ENCODE results near the gene KRTAP5-3.

- no peak for TF ChIP-seq SMC3 (conservative IDR thresholded peaks at IDR 0.05; ENCODE audit: insufficient read depth, low read depth, low read length)
- TF ChIP-seq REST (IDR thresholded peaks at IDR 0.05; ENCODE audit: borderline replicate concordance) = no peak
- TF ChIP-seq REST (CRISPR knock-in tag; IDR thresholded peaks at IDR 0.05; ENCODE audit: low read depth) = no peak
- no peak for TF ChIP-seq NFATC3 (IDR thresholded peaks at IDR 0.05)
- no peak for TF ChIP-seq TCF7 (IDR thresholded peaks at IDR 0.05; ENCODE audit: borderline replicate concordance)
- no peak for TF ChIP-seq CTCF (IDR thresholded peaks at IDR 0.05 in 2 of 3, conservative IDR thresholded peaks at IDR 0.05 in 1 of 3; ENCODE audit: insufficient read depth in 2 of 3, low read depth in 1 of 3, low read length in 3 of 3)
- TF ChIP-seq SPI1 (IDR thresholded peaks at IDR 0.05; ENCODE audit: borderline replicate concordance, low read depth, low read length) = no peak
- TF ChIP-seq IRF2 (CRISPR knock-in tag; IDR thresholded peaks at IDR 0.05) = no peak
- TF ChIP-seq YY1 (IDR thresholded peaks at IDR 0.05; ENCODE audit: borderline replicate concordance in 1 of 3, control insufficient read depth in 1 of 3, extremely low read depth in 1 of 3, insufficient read depth in 3 of 3, insufficient read length in 1 of 3, insufficient replicate concordance in 2 of 3, low read depth in 1 of 3, low read length in 2 of 3) = no peak
- TF ChIP-seq ZFP36 (IDR thresholded peaks at IDR 0.05; ENCODE audit: low read depth, low read length, partially characterized antibody) = no peak
- no peak for TF ChIP-seq CEBPB (tag; IDR thresholded peaks at IDR 0.05)
- TF ChIP-seq RFX7 (CRISPR knock-in tag; IDR thresholded peaks at IDR 0.05) = no peak
- no peak for TF ChIP-seq NR2C1 (IDR thresholded peaks at IDR 0.05)
- no peak for TF ChIP-seq NR2C1 (tag; IDR thresholded peaks at IDR 0.05)
- TF ChIP-seq ZZZ3 (IDR thresholded peaks at IDR 0.05) = no peak
Measured at GRCh38 chr11:1656061-1656441, 47.8 kb upstream of the KRTAP5-3 start.

Measured in K562 (cell line).